A549 (cell line): ENCODE data around the gene FAM89B. TPM values are rescaled to one million over a fixed set of nuclear protein-coding genes. Genes with fewer than 3 reads are reported as not detected.
A peak's percentile ranks its signal among the peaks of the same experiment; 100 is the strongest.

ENCODE experiments used
- ATAC-seq, 2 experiments: fragments of 200-7000 bp in 1 of 2; fragments of >200 bp in 1 of 2; cut with Nextera tagmentation in 1 of 2; cut with Tn5 transposase in 1 of 2; 3 replicates each; pipeline versions ENCODE4 v1.8.0 to v1.9.1; 2018 to 2020; ENCODE audit warnings: mild to moderate bottlenecking in 1 of 2, moderate library complexity in 1 of 2
- CTCF ChIA-PET: fragments of 300-600 bp; sonication (Branson Sonifier 250); formaldehyde crosslinking; extraction: SDS; loops from one replicate; lab custom pipeline; 2021; ENCODE audit warnings: antibody characterized with exemption, inconsistent platforms; lab: Yijun Ruan, JAX
- POLR2A ChIA-PET: fragments of 350-600 bp; formaldehyde crosslinking; extraction: SDS; loops from one replicate; lab custom pipeline; 2021; ENCODE audit warnings: antibody characterized with exemption, inconsistent platforms; lab: Yijun Ruan, JAX
- DNase-seq, 2 experiments: peaks; one replicate each; pipeline versions ENCODE4 v3.0.0 to v3.0.0-alpha.2; 2011 to 2016; ENCODE audit warnings: low read depth in 1 of 2, low spot score in 1 of 2
- FAIRE-seq: peaks from 2 replicates; lab custom pipeline; 2011; peaks lifted over from hg19 to GRCh38; lab: Jason Lieb, UNC
- H3K27ac ChIP-seq, 2 experiments: fragments of >200 bp; sonication (Bioruptor Twin); formaldehyde crosslinking; 3 replicates each; pipeline ENCODE4 v1.5.1; 2016 to 2017
- H3K4me1 ChIP-seq: fragments of >200 bp; sonication (Bioruptor Twin); formaldehyde crosslinking; 3 replicates; pipeline ENCODE4 v1.6.1; 2016
- H3K4me2 ChIP-seq: fragments of >200 bp; sonication (Bioruptor Twin); formaldehyde crosslinking; 3 replicates; pipeline ENCODE4 v1.6.1; 2016
- H3K4me3 ChIP-seq: fragments of >200 bp; sonication (Bioruptor Twin); formaldehyde crosslinking; 3 replicates; pipeline ENCODE4 v1.5.1; 2016
- H3K9me3 ChIP-seq: fragments of >200 bp; sonication (Bioruptor Twin); formaldehyde crosslinking; 3 replicates; pipeline ENCODE4 v1.6.1; 2016
- BHLHE40 ChIP-seq: IDR thresholded peaks from 2 replicates; pipeline ENCODE4 v1.6.1; 2012; ENCODE audit warnings: low read depth, low read length, inconsistent platforms
- CEBPB ChIP-seq, 2 experiments: fragments of >200 bp in 1 of 2; sonication (Bioruptor Twin) in 1 of 2; formaldehyde crosslinking in 1 of 2; IDR thresholded peaks; 2 replicates each; pipeline ENCODE4 v1.6.1; 2012 to 2016
- CHD4 ChIP-seq: fragments of 200-600 bp; sonication (generic); IDR thresholded peaks from 2 replicates; pipeline ENCODE4 v1.6.1; 2016; ENCODE audit warnings: antibody characterized with exemption, mild to moderate bottlenecking, borderline replicate concordance
- EHF ChIP-seq: fragments of 250-450 bp; sonication (Bioruptor Pico); IDR thresholded peaks from 2 replicates; pipeline ENCODE4 v1.5.0; 2020; ENCODE audit warnings: mild to moderate bottlenecking
- EP300 ChIP-seq, 2 experiments: fragments of >200 bp; sonication (Bioruptor Twin); formaldehyde crosslinking; IDR thresholded peaks; 2 replicates in 1 of 2; 3 replicates in 1 of 2; pipeline ENCODE4 v1.6.1; 2016 to 2017
- HEYL ChIP-seq: fragments of 250-450 bp; sonication (Bioruptor Pico); IDR thresholded peaks from 2 replicates; pipeline ENCODE4 v1.8.0; 2021; ENCODE audit warnings: mild to moderate bottlenecking, moderate library complexity
- HOXB13 ChIP-seq: fragments of 250-450 bp; sonication (Bioruptor Pico); IDR thresholded peaks from 2 replicates; pipeline ENCODE4 v1.5.0; 2020; ENCODE audit warnings: low read depth, mild to moderate bottlenecking, moderate library complexity
- HOXB5 ChIP-seq: fragments of 250-450 bp; sonication (Bioruptor Pico); IDR thresholded peaks from 2 replicates; pipeline ENCODE4 v1.5.0; 2020; ENCODE audit warnings: mild to moderate bottlenecking, moderate library complexity
- JUN ChIP-seq, 2 experiments: fragments of >200 bp; sonication (Bioruptor Twin); formaldehyde crosslinking; IDR thresholded peaks; 2 replicates in 1 of 2; 3 replicates in 1 of 2; pipeline ENCODE4 v1.6.1; 2016 to 2017
- JUNB ChIP-seq: fragments of >200 bp; sonication (Bioruptor Twin); formaldehyde crosslinking; IDR thresholded peaks from 2 replicates; pipeline ENCODE4 v1.6.1; 2016
- MAFK ChIP-seq: fragments of 450-650 bp; IDR thresholded peaks from 2 replicates; pipeline ENCODE4 v1.6.1; 2014; ENCODE audit not compliant: partially characterized antibody
- MAZ ChIP-seq: fragments of 150-350 bp; IDR thresholded peaks from 2 replicates; pipeline ENCODE4 v1.6.1; 2014; ENCODE audit warnings: antibody characterized with exemption, low read depth, low read length, borderline replicate concordance
- NFE2L2 ChIP-seq: fragments of 150-350 bp; conservative IDR thresholded peaks from 2 replicates; pipeline ENCODE4 v1.6.1; 2014; ENCODE audit warnings: low read length
- PHF8 ChIP-seq: fragments of 200-600 bp; sonication (generic); IDR thresholded peaks from 2 replicates; pipeline ENCODE4 v1.6.1; 2016; ENCODE audit warnings: low read depth, mild to moderate bottlenecking, antibody characterized with exemption, moderate library complexity, borderline replicate concordance
- POLR2A ChIP-seq: IDR thresholded peaks from 2 replicates; pipeline ENCODE4 v1.6.1; 2012; ENCODE audit warnings: mild to moderate bottlenecking, low read length
- RFX5 ChIP-seq: fragments of 450-650 bp; IDR thresholded peaks from 2 replicates; pipeline ENCODE4 v1.7.1; 2014; ENCODE audit warnings: antibody characterized with exemption, mild to moderate bottlenecking, moderate library complexity
- SMC3 ChIP-seq: fragments of >200 bp; sonication (Bioruptor Twin); formaldehyde crosslinking; IDR thresholded peaks from 3 replicates; pipeline ENCODE4 v1.6.1; 2018; ENCODE audit warnings: inconsistent platforms
- SREBF2 ChIP-seq: fragments of 450-650 bp; IDR thresholded peaks from 2 replicates; pipeline ENCODE4 v1.6.1; 2014; ENCODE audit warnings: mild to moderate bottlenecking, moderate library complexity
- WGBS: methylation state at CpG from one replicate; pipeline ENCODE4 v1.1.6; 2017; ENCODE audit errors: missing lambda C conversion rate; 5-methylcytosine and 5-hydroxymethylcytosine counted together
- polyA plus RNA-seq, 4 experiments: library from polyadenylated mRNA; depleted of rRNA in 3 of 4; stranded (reverse); fragments of >200 nt; fragmentation: RNase III in 1 of 4; extraction: RNeasy Plus Mini Kit Qiagen cat#74134 plus additional on column Dnase treatment in 1 of 4; gene quantifications; 2 replicates in 3 of 4; 3 replicates in 1 of 4; pipeline ENCODE4 v1.2.3, GENCODE V29; 2011 to 2017
- TF ChIP-seq, protein P1 (sequence below): fragments of >200 bp; sonication (Bioruptor Twin); formaldehyde crosslinking; IDR thresholded peaks from 3 replicates; pipeline ENCODE4 v1.6.1; 2016
- TF ChIP-seq, protein P2 (sequence below): fragments of >200 bp; sonication (Bioruptor Twin); formaldehyde crosslinking; IDR thresholded peaks from 2 replicates; pipeline ENCODE4 v1.6.1; 2016
- TF ChIP-seq, protein P3 (sequence below): fragments of 450-650 bp; IDR thresholded peaks from 2 replicates; pipeline ENCODE4 v1.6.1; 2014; ENCODE audit warnings: antibody characterized with exemption
- TF ChIP-seq, protein P4 (sequence below): fragments of 250-450 bp; sonication (Bioruptor Pico); IDR thresholded peaks from 2 replicates; pipeline ENCODE4 v1.5.0; 2021; ENCODE audit warnings: mild to moderate bottlenecking, moderate library complexity, borderline replicate concordance
- TF ChIP-seq, protein P5 (sequence below): fragments of >200 bp; sonication (Bioruptor Twin); formaldehyde crosslinking; IDR thresholded peaks from 3 replicates; pipeline ENCODE4 v1.5.1; 2016

The FAM89B gene
- polyA plus RNA-seq, 2 of the 4 experiments (the other 2 are of a cell fraction) = 13.5 to 23.9 TPM

DNA sequence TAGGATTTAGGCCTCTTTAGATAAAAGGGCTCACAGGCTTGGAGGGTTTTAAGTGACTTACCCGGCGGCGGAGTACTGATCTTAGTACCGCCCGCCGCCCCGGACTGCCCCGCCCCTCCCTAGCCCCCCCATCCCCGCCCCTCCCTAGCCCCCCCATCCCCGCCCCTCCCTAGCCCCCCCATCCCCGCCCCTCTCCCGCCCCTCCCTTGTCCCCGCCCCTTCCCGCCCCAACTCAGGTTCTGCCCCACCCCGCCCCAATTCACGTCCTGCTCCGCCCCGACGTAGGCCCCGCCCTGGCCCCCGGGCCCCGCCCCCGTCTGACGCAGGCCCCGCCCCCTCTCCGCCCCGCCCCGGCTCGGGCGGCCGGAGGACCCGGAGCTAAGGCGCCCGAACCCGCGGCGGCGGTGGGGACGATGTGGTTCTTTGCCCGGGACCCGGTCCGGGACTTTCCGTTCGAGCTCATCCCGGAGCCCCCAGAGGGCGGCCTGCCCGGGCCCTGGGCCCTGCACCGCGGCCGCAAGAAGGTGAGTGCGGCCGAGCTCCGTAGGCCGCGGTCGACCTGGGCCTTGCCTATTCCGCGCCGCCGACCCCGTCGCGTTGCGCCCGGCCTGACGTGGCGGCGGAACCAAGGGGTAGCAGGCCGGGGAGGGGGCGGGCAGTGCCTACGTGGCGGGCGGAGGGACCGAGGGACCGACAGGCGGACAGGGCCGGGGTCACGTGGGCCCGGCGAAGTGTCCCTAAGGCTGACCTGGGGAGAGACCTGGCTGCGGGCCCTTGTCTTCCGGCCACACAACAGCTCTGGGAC lies 47.4 kb upstream of the FAM89B start, which contains the start of gene SCYL1:
TSS of gene SCYL1 (plus strand) at position 343 of the 805 bp plus-strand sequence. CDS start at position 414, 71 bp downstream.
- Histone ChIP-seq H3K4me1 (peaks cover 18% of the 10 kb centered on the region), H3K9me3 (no peaks in the 10 kb centered on the region), H3K27ac (peak within 1 kb of the TSS; percentile 90 to 99), H3K4me3 (peak within 1 kb of the TSS; percentile 94), H3K4me2 (peak within 1 kb of the TSS; percentile 99)
- 12% methylated on average over 10 of the region's 82 CpGs for WGBS
- TF ChIP-seq, protein P1, sequence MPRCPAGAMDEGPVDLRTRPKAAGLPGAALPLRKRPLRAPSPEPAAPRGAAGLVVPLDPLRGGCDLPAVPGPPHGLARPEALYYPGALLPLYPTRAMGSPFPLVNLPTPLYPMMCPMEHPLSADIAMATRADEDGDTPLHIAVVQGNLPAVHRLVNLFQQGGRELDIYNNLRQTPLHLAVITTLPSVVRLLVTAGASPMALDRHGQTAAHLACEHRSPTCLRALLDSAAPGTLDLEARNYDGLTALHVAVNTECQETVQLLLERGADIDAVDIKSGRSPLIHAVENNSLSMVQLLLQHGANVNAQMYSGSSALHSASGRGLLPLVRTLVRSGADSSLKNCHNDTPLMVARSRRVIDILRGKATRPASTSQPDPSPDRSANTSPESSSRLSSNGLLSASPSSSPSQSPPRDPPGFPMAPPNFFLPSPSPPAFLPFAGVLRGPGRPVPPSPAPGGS = peak; percentile 57; the same call in 1 of the 3 replicates
- no peak for TF ChIP-seq BHLHE40
- TF ChIP-seq, protein P2, sequence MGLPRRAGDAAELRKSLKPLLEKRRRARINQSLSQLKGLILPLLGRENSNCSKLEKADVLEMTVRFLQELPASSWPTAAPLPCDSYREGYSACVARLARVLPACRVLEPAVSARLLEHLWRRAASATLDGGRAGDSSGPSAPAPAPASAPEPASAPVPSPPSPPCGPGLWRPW = no peak
- peak; percentile 44; the same call in 1 of the 2 replicates for TF ChIP-seq POLR2A
- TF ChIP-seq MAFK = no peak
- TF ChIP-seq, protein P3, sequence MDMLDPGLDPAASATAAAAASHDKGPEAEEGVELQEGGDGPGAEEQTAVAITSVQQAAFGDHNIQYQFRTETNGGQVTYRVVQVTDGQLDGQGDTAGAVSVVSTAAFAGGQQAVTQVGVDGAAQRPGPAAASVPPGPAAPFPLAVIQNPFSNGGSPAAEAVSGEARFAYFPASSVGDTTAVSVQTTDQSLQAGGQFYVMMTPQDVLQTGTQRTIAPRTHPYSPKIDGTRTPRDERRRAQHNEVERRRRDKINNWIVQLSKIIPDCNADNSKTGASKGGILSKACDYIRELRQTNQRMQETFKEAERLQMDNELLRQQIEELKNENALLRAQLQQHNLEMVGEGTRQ = peak; percentile 84
- TF ChIP-seq PHF8 = peak; percentile 98
- no peak for TF ChIP-seq RFX5
- TF ChIP-seq EP300 (IDR thresholded peaks at IDR 0.05) = no peak
- no peak for TF ChIP-seq SMC3
- TF ChIP-seq, protein P4, sequence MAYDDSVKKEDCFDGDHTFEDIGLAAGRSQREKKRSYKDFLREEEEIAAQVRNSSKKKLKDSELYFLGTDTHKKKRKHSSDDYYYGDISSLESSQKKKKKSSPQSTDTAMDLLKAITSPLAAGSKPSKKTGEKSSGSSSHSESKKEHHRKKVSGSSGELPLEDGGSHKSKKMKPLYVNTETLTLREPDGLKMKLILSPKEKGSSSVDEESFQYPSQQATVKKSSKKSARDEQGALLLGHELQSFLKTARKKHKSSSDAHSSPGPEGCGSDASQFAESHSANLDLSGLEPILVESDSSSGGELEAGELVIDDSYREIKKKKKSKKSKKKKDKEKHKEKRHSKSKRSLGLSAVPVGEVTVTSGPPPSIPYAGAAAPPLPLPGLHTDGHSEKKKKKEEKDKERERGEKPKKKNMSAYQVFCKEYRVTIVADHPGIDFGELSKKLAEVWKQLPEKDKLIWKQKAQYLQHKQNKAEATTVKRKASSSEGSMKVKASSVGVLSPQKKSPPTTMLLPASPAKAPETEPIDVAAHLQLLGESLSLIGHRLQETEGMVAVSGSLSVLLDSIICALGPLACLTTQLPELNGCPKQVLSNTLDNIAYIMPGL = peak; percentile 73; the same call in 1 of the 2 replicates
- no peak for TF ChIP-seq HEYL
- TF ChIP-seq JUN (IDR thresholded peaks at IDR 0.05) = peak in 1 of 2 experiments; percentile 52; a peak in 1 of 5 replicates
- DNase-seq (peak; percentile 53 to 81), ATAC-seq (peak; percentile 77 to 80), FAIRE-seq (no peak)
- ChIA-PET POLR2A (interaction anchor here (0.6 to 1.5 kb wide), 9 partner anchors 16 to 263 kb away, joined by 3 to 5 read pairs (median 3); partner anchors contain the start of genes FAM89B, MALAT1, POLA2 and ZNRD2), CTCF (interaction anchor here (1.2 to 5.0 kb wide), 7 partner anchors 14 to 47 kb away, joined by 3 to 33 read pairs (median 9); partner anchors contain the start of genes FAM89B and ZNRD2)

DNA sequence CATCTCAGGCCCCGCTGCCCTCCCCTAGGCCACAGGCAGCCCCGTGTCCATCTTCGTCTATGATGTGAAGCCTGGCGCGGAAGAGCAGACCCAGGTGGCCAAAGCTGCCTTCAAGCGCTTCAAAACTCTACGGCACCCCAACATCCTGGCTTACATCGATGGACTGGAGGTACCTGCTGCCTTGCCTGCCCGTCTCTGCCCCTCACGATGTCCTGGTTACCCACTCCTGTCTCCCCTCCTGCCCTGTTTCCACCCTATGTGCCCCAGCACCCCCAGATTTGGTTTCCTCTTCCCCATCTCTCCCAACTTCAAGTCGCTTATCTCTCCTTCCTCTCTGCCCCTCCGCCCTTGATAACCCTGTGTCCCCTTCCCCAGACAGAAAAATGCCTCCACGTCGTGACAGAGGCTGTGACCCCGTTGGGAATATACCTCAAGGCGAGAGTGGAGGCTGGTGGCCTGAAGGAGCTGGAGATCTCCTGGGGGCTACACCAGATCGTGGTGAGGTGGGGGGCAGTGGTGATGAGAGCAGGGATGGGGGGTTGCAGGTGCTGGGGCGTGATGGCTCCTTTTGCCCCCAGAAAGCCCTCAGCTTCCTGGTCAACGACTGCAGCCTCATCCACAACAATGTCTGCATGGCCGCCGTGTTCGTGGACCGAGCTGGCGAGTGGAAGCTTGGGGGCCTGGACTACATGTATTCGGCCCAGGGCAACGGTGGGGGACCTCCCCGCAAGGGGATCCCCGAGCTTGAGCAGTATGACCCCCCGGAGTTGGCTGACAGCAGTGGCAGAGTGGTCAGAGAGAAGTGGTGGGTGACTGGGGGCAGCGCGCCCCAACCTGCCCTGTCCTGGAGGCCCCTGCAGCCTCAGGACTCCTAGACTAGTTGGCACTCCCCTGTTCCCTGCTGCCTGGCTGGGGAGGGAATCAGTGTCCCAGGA lies 46.5 kb upstream of the FAM89B start:
- peak overlapping the region; percentile 94 for H3K4me3 ChIP-seq
- H3K9me3 ChIP-seq = no peaks in the 10 kb centered on the region
- ChIA-PET CTCF (interaction anchor here (0.8 to 5.0 kb wide), 8 partner anchors 12 to 68 kb away, joined by 3 to 33 read pairs (median 8); partner anchors contain the start of genes FAM89B and ZNRD2), POLR2A (interaction anchor here (0.6 to 1.5 kb wide), 8 partner anchors 17 to 264 kb away, joined by 3 to 5 read pairs (median 4); partner anchors contain the start of genes FAM89B, MALAT1, POLA2 and ZNRD2)
- H3K27ac ChIP-seq = peak overlapping the region; percentile 90 to 99
- no peak for DNase-seq
- H3K4me2 ChIP-seq = peak overlapping the region; percentile 99
- 63% methylated on average over 31 of the region's 31 CpGs for WGBS
- FAIRE-seq = no peak
- no peak for TF ChIP-seq EP300 (IDR thresholded peaks at IDR 0.05)
- no peak for TF ChIP-seq EHF
- TF ChIP-seq MAZ = no peak
- TF ChIP-seq POLR2A = no peak
- TF ChIP-seq CHD4 = no peak
- TF ChIP-seq, protein P4 = no peak
- TF ChIP-seq CEBPB (IDR thresholded peaks at IDR 0.05) = no peak
- TF ChIP-seq, protein P5, sequence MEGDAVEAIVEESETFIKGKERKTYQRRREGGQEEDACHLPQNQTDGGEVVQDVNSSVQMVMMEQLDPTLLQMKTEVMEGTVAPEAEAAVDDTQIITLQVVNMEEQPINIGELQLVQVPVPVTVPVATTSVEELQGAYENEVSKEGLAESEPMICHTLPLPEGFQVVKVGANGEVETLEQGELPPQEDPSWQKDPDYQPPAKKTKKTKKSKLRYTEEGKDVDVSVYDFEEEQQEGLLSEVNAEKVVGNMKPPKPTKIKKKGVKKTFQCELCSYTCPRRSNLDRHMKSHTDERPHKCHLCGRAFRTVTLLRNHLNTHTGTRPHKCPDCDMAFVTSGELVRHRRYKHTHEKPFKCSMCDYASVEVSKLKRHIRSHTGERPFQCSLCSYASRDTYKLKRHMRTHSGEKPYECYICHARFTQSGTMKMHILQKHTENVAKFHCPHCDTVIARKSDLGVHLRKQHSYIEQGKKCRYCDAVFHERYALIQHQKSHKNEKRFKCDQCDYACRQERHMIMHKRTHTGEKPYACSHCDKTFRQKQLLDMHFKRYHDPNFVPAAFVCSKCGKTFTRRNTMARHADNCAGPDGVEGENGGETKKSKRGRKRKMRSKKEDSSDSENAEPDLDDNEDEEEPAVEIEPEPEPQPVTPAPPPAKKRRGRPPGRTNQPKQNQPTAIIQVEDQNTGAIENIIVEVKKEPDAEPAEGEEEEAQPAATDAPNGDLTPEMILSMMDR = no peak
- TF ChIP-seq NFE2L2 = no peak
- TF ChIP-seq HOXB5 = no peak
- TF ChIP-seq JUNB = no peak
- TF ChIP-seq RFX5 = no peak
- no peak for TF ChIP-seq SREBF2
- TF ChIP-seq HOXB13 (CRISPR knock-in tag) = no peak
- TF ChIP-seq, all 56 proteins: peak for 0
- peaks cover 18% of the 10 kb centered on the region for H3K4me1 ChIP-seq
- ATAC-seq = peak in 1 of 2 experiments; percentile 27; a peak in 2 of 6 replicates
